GM23338 (cell line): Measurements from ENCODE around the gene MPP3.

Experiments
- CREB1 ChIP-seq: fragments of 250-450 bp; sonication (Bioruptor Pico); IDR thresholded peaks from 2 replicates; pipeline ENCODE4 v1.5.0; 2020; ENCODE audit warnings: low read depth, mild to moderate bottlenecking, moderate library complexity
- EZH2 ChIP-seq: fragments of 200-600 bp; sonication (generic); IDR thresholded peaks from one replicate; pipeline ENCODE4 v1.8.0; 2017; ENCODE audit warnings: antibody characterized with exemption, mild to moderate bottlenecking, low read depth; ENCODE audit not compliant: unreplicated experiment
- EZH2phosphoT487 ChIP-seq: fragments of 200-600 bp; sonication (generic); IDR thresholded peaks from one replicate; pipeline ENCODE4 v1.8.1; 2018; ENCODE audit warnings: antibody characterized with exemption; ENCODE audit not compliant: unreplicated experiment
- POLR2AphosphoS5 ChIP-seq: IDR thresholded peaks from 2 replicates; pipeline ENCODE4 v1.6.1; 2016; ENCODE audit warnings: antibody characterized with exemption, low read depth
- REST ChIP-seq: IDR thresholded peaks from one replicate; pipeline ENCODE4 v1.6.1; 2018; ENCODE audit warnings: antibody characterized with exemption; ENCODE audit not compliant: unreplicated experiment
- STAT1 ChIP-seq: IDR thresholded peaks from one replicate; pipeline ENCODE4 v1.6.1; 2016; ENCODE audit warnings: antibody characterized with exemption; ENCODE audit not compliant: unreplicated experiment
- TF ChIP-seq, protein P1 (sequence below), 2 experiments: fragments of 200-600 bp in 1 of 2; sonication (generic) in 1 of 2; conservative IDR thresholded peaks; 2 replicates each; pipeline versions ENCODE4 v1.5.1 to v1.6.1; 2016 to 2017; ENCODE audit warnings: antibody characterized with exemption in 2 of 2, low read depth in 2 of 2, mild to moderate bottlenecking in 2 of 2, moderate library complexity in 1 of 2

GRCh38 chr17:43832976-43833829 lies at the start of gene MPP3:
- TF ChIP-seq, protein P1, sequence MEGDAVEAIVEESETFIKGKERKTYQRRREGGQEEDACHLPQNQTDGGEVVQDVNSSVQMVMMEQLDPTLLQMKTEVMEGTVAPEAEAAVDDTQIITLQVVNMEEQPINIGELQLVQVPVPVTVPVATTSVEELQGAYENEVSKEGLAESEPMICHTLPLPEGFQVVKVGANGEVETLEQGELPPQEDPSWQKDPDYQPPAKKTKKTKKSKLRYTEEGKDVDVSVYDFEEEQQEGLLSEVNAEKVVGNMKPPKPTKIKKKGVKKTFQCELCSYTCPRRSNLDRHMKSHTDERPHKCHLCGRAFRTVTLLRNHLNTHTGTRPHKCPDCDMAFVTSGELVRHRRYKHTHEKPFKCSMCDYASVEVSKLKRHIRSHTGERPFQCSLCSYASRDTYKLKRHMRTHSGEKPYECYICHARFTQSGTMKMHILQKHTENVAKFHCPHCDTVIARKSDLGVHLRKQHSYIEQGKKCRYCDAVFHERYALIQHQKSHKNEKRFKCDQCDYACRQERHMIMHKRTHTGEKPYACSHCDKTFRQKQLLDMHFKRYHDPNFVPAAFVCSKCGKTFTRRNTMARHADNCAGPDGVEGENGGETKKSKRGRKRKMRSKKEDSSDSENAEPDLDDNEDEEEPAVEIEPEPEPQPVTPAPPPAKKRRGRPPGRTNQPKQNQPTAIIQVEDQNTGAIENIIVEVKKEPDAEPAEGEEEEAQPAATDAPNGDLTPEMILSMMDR (conservative IDR thresholded peaks at IDR 0.05; ENCODE audit: low read depth in 2 of 2): no peak
- TF ChIP-seq EZH2: peak; percentile 28
- no peak for TF ChIP-seq EZH2phosphoT487
- TF ChIP-seq POLR2AphosphoS5: peak; percentile 60; the same call in 1 of the 2 replicates
- no peak for TF ChIP-seq REST
- TF ChIP-seq CREB1 (CRISPR knock-in tag): no peak
- TF ChIP-seq STAT1: no peak
